GM19452 (cell line): ENCODE measurements around the gene GAS2L3.

Experiments
- ATAC-seq: cut with Tn5 transposase; IDR thresholded peaks from one replicate; pipeline ENCODE4 v1.9.1; 2021; ENCODE audit not compliant: unreplicated experiment

Gene GAS2L3

DNA sequence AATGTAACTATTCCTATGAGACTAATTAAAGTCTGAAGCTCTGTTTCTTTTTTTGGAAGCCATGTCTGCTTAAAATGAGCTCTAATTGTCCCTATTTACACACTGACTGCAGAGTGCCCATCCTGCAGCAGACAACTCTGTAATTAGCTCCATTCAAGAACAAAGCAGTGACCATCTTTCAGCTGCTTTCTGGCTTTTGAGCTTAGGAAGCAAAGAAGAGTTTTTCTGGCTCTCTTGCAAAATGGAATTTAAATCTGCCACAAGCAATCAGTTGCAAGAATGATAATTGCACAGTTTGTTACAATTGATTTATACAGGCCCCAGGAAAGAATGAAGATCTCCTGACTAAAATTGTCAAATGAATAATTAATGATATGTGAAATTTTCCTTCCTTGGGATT is 83.4 kb downstream of the GAS2L3 start:
- no peak for ATAC-seq

DNA sequence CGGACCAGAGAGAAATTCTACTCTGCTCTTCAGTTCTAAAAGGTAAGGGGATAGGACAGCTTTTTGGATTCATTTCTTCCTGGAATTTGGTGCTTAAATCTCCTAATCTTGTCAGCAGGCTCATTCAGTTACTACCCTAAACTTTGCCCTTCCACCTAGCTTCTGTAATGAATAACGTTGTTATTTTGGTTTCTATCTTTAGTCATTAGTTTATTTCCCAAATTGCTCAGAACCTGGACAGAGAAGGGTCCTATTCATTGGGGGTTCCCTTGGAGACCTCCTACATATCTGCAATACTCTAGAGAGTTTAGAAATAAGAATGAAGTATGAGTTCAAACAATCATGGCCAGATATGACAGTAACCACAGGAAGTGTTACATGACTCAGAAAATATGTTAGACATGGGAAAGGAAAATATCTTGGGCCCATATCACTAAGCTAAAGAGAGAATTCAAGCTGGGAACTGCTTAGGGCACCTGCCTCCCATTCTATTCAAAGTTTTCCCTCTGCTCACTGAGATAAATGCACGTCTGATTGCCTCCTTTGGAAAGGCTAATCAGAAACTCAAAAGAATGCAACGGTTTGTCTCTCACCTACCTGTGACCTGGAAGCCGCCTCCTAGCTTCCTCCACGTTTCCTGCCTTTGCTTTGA is 87.9 kb downstream of the GAS2L3 start:
- ATAC-seq: no peak

DNA sequence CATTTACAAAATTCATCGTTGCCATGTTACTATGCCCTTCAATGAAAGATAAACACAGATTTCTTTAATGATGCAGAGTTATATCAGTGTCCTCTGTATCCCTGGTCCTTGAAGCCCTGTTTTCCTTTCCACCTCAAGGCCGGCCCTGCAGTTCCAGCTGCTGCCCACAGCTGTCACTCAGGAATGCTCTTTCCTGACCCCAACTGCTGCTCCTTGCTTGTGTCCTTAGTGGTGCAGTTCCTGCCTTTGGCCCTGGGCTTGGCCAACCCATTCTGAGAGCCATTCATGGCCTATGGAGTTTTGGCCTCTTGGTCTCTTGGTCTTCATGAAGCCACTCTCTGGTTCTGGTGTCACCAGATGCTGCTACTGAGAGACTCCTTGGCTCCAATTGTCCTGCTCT is 93.1 kb downstream of the GAS2L3 start:
- no peak for ATAC-seq

DNA sequence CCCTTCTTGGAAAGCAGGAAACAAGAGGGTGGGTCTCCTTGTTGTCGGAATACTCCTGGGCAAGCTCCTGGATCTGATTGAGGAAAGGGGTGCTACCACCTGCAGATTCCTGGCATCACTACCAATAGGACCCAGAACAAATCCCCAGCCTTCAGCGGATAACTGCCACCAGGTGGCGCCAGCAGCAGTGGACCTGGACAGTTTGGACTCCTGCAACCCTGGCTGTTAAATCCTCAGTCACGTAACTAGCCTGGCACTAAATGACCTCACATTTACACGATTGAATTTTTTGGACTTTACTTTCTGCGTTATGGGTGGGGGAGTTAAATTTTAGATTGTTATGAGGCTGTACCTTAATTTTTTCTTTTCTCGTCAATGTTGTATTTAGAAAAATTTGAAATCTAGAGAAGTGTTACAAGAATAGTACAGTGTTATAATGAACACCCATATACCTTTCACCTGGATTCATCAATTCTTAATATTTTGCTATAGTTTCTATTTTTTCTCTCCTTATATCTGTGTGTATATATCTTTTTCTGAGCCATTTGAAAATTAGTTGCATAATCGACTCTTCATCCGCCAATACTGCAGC is 95.6 kb downstream of the GAS2L3 start:
- peak; percentile 80 for ATAC-seq

DNA sequence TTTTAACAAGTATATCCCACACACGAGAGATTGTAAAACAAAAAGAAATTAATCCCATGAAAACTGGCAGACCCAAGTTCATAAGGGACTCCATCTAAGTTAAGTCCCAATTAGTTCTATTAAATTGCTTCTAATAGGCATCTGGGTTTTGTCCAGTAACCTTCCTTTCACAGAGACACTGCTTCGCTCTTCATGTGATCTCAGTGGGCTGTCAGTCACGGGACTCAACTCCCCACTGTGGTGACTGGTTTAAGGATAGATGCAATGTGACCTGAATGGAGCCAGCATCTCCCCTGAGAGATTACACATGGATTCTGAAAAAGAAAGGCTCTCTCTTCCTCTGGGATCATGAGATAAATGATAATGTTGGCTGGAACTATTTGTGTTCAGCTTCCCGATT is 96.4 kb downstream of the GAS2L3 start:
- ATAC-seq: no peak

DNA sequence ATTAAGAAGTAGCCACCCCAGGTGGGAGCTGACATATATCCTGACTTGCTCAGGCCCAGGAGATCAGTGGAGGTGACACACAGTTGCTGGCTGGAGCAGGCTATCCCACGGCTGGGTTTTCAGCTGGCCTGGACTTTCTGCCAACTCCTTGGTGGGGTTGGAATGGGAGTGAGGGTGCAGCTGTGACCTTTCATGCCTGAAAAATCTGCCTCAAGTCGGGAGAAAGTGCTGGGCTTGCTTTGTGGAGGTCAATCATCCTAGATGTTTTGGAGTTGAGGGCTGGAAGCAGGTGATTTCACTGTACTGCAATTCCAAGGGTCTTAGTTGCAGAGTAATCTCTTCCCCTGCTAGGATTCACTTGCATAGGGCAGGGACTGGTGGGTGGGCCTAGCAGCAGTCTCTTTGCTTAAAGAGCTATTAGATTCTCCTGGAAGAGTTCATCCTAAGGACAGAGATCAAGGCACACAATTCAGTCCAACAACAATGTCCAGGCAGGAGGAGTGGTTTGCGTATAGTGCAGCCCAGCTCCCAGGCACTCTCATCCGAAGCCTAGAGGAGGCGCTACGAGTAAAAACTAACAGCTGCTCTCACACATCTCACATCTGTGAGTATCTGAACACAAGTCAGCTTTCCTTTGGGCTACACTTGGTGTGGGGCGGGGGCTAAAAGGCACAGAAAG is 98.1 kb downstream of the GAS2L3 start:
- peak; percentile 15 for ATAC-seq

DNA sequence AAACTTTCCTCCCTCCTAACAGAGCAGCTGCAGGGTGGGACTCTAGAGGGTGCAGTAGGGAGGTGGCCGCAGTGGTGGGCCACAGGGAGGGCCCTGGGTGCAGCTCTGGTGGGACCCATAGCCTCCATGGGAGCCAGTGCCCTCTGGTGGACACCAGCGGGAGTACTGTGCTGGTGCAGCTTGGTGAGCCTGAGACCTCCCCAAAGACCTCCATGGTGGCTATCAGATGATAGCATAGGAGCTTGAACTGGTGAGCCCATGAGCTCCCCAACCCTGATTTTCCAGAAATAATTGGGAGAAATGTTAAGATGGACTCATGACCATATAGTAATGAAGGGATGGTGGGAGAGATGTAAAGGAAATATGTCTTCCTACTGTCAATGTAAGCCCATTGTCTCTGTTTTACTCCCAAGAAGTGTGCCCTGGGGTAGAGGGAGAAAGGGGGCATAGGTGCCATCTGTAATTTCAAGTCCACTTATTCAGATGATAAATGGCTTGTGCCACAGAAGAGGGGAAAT is 98.7 kb downstream of the GAS2L3 start:
- ATAC-seq: peak; percentile 66

DNA sequence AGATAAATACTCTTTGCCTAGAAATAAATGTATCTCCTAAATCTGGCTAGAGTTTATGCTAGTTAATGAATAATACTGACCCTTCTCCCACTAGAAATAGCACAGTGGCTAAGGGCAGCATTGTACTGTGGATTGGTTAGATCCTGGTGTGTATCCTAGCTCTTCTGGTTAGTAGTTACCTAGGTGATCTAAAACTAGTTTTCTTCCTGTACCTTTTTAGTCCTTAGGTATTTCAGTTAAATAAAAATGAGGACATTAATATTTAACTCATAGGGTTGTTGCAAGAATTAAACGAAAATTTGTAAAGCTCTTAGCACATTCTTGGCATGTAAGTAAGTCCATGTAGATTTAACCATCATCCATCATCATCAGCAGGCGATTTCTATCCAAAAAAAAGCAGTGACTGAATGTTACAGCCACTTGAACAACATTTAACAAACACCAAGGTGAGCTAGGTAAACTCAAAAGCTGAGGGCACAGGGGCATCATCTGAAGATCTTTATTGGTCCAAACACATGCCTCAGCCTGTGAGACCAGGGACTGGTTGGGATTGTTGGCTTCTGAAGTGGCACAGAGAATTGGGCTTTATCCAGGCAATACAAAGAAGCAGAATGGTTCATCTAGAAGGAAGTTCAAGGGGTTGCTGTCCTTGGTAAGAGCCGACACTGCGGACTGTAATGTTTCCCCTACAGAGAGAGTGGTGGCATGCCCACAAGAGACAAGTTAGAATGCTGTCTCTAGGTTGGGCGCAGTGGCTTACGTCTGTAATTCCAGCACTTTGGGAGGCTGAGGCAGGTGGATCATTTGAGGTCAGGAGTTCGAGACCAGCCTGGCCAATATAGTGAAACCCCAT is 100.8 kb downstream of the GAS2L3 start:
- no peak for ATAC-seq
